ENCODE data around the gene ASB11.
A peak's percentile ranks its signal among the peaks of the same experiment; 100 is the strongest.
"Not testable (repeated sequence)": the region's sequence is repeated elsewhere in the genome, so short reads cannot be mapped to it uniquely, and the experiment has no call there.

ASB11 gene

DNA sequence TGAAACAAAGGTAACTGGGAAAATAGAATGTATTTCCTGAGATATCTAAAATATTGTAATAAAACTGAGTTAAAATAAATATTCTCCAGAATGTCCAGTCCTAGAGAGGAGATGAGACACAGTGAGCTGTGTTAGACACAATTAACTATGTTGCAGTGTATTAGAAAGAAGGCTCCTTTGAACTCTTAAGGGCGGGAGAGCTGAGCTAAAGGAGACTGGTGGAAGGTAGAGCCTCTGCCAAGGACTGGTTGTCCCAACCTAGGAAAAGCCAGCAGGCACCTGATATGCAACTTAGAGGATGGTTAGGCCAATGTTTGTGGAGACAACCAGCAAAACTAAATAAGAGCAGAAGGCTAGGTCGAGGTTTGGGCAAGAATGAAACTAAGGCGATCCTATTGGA is 4.3 kb downstream of the ASB11 start:
- H3K4me3 ChIP-seq (ENCODE audit: low read depth, low read length), result no peak overlapping the region
- TF ChIP-seq, protein P1, sequence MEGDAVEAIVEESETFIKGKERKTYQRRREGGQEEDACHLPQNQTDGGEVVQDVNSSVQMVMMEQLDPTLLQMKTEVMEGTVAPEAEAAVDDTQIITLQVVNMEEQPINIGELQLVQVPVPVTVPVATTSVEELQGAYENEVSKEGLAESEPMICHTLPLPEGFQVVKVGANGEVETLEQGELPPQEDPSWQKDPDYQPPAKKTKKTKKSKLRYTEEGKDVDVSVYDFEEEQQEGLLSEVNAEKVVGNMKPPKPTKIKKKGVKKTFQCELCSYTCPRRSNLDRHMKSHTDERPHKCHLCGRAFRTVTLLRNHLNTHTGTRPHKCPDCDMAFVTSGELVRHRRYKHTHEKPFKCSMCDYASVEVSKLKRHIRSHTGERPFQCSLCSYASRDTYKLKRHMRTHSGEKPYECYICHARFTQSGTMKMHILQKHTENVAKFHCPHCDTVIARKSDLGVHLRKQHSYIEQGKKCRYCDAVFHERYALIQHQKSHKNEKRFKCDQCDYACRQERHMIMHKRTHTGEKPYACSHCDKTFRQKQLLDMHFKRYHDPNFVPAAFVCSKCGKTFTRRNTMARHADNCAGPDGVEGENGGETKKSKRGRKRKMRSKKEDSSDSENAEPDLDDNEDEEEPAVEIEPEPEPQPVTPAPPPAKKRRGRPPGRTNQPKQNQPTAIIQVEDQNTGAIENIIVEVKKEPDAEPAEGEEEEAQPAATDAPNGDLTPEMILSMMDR (IDR thresholded peaks at IDR 0.05; ENCODE audit: borderline replicate concordance, insufficient read depth, low read depth, low read length), result no peak

DNA sequence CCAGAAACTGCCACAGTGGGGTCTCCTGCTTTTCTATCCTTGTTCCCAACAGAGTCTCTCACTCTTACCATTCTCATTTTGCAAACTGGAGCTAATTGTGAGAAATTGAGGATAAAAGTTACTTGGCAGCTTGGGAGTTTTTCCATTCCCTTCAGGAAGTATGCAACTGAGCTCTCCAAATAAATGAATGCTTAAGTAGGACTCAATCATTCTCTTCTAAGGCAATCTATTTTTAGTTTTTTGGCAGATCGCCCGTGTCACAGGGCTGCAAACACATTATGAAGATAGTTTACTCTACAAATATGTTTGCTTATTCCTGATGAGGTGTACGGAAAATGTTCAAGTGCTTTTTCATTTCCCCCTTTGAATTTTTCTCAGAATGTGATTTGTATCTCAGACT is 5.3 kb downstream of the ASB11 start:
- TF ChIP-seq, protein P1 (IDR thresholded peaks at IDR 0.05; ENCODE audit: borderline replicate concordance, insufficient read depth, low read depth, low read length), result no peak
- no peak overlapping the region for H3K4me3 ChIP-seq (ENCODE audit: low read depth, low read length)

DNA sequence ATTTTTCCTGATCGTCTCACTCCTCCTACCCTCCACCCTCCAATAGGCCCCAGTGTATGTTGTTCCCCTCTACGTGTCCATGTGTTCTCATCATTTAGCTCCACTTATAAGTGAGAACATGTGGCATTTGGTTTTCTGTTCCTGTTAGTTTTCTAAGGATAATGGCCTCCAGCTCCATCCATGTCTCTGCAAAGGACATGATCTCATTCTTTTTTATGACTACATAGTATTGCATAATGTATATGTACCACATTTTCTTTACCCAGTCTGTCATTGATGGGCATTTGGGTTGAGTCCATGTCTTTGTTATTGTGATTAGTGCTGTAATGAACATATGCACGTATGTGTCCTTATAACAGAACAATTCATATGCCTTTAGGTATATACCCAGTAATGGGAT is 9.5 kb downstream of the ASB11 start:
- H3K4me3 ChIP-seq (ENCODE audit: low read depth, low read length), result not testable (repeated sequence)

DNA sequence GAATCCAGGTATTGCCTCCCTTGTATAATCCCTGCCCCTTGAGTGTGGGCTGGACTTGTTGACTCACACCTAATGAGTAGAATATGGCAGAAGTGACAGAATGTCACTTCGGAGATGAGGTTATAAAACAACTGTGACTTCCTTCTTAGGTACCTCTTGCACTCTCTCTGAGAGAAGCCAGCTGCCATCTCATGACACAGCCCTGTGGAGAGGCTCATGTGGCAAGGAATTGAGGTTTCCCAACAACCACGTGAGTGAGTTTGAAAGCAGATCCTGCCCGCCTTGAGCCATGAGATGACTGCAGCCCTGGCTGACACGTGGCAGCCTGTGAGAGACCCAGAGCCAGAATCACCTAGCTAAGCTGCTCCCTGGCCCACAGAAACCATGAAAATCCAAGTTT is 13.5 kb downstream of the ASB11 start:
- no peak overlapping the region for H3K4me3 ChIP-seq (ENCODE audit: low read depth, low read length)
- TF ChIP-seq, protein P1 (IDR thresholded peaks at IDR 0.05; ENCODE audit: borderline replicate concordance, insufficient read depth, low read depth, low read length), result no peak

DNA sequence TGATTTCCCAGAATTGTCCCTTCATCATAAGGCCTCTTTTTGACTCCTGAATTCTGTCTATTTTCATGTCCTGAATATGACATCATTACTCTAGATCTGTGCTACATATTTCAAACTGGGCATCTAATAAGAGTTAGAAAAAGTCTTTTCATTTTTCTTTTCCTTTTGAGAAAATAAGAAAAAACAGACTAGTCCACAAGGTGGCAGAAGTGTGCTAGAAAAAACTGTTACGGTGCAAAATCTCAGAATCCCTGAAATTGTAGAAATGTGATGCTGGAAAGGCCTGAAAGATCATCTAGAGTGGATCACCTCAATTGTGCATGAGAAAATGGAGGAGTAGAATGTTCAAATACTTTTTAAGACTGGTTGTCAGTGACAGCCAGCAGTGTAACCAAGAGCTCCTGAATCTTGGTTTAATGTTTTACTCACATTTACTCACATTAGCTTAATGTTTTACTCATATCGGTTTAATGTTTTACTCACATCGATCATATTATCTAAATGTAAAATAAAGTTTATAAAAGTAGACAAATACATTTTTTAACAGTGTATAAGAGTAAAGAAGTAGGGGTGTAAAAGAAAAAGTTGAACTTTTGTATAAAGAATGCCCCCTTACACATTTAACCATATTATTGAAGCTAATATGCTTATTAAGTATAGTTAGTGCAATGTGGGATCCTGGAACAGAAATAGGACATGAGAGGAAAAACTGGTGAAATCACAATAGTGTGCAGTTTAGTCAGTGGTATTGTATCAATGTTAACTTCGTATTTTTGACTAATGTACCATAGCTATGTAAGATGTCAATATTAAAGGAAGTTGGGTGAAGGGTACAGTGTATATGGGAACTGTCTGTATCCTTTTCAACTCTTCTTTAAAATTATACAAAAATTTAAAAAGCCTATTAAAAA is 15.2 kb downstream of the ASB11 start:
- TF ChIP-seq, protein P1 (IDR thresholded peaks at IDR 0.05; ENCODE audit: borderline replicate concordance, insufficient read depth, low read depth, low read length), result peak; percentile 29; the same call in 1 of the 2 replicates
- H3K4me3 ChIP-seq (ENCODE audit: low read depth, low read length), result no peak overlapping the region

DNA sequence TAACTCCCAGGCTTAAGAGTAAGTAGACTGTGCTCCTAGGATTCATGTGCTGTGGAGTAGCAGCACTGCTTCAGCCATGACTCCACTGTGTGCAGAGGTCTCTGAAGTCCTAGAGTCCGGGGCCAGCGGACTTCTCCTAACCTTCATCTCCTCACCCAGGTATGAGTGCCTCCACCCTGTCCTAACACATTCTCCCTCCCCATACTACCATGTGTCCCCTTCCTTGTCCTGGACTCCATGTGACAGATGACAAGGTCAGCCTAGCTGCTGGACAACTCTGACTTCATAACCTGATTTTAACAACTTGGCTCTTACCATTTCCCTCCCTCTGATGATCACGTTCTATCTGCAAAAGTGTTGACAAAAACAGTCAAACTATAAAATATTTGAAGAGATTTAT is 16.7 kb downstream of the ASB11 start:
- TF ChIP-seq, protein P1 (IDR thresholded peaks at IDR 0.05; ENCODE audit: borderline replicate concordance, insufficient read depth, low read depth, low read length), result no peak

DNA sequence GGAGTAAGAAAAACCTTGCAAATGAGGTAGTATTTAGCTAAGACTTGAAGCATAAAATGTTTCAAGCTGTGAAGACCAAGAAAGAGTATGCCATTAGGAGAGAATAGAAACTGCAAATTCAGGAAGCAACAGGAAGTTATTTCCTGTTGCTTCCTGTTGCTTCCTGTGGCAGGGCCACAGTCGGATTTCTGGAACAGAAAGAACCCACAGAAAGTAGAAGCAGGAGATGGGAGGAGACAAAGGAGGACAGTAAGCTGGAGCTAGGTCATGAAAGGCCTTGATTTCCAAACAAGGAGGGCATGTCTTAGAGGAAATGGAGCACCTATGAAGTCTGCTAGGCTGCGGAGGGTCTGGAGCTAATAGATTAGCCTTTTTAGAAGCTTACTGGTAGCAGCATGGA is 17.2 kb downstream of the ASB11 start:
- TF ChIP-seq, protein P1 (IDR thresholded peaks at IDR 0.05; ENCODE audit: borderline replicate concordance, insufficient read depth, low read depth, low read length), result no peak
- H3K4me3 ChIP-seq (ENCODE audit: low read depth, low read length), result no peak overlapping the region

More for the DNA sequence above, 16.7 kb downstream of the ASB11 start:
- no peak overlapping the region for H3K4me3 ChIP-seq (ENCODE audit: low read depth, low read length)

All from GM12875 (cell line).